ENCODE results near the gene FARSA.

FARSA gene

DNA sequence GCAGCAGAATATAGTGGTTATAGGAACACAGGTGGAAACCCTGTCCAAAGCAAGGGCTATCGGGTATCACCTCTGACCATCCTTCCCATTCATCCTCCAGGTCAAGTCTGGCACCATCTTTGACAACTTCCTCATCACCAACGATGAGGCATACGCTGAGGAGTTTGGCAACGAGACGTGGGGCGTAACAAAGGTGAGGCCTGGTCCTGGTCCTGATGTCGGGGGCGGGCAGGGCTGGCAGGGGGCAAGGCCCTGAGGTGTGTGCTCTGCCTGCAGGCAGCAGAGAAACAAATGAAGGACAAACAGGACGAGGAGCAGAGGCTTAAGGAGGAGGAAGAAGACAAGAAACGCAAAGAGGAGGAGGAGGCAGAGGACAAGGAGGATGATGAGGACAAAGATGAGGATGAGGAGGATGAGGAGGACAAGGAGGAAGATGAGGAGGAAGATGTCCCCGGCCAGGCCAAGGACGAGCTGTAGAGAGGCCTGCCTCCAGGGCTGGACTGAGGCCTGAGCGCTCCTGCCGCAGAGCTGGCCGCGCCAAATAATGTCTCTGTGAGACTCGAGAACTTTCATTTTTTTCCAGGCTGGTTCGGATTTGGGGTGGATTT is 10.0 kb upstream of the FARSA start:
- no peak for DNase-seq (ENCODE audit: low read depth)
- TF ChIP-seq, protein P1, sequence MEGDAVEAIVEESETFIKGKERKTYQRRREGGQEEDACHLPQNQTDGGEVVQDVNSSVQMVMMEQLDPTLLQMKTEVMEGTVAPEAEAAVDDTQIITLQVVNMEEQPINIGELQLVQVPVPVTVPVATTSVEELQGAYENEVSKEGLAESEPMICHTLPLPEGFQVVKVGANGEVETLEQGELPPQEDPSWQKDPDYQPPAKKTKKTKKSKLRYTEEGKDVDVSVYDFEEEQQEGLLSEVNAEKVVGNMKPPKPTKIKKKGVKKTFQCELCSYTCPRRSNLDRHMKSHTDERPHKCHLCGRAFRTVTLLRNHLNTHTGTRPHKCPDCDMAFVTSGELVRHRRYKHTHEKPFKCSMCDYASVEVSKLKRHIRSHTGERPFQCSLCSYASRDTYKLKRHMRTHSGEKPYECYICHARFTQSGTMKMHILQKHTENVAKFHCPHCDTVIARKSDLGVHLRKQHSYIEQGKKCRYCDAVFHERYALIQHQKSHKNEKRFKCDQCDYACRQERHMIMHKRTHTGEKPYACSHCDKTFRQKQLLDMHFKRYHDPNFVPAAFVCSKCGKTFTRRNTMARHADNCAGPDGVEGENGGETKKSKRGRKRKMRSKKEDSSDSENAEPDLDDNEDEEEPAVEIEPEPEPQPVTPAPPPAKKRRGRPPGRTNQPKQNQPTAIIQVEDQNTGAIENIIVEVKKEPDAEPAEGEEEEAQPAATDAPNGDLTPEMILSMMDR (IDR thresholded peaks at IDR 0.05; ENCODE audit: low read depth, low read length, missing control alignments): no peak
- in situ Hi-C loops (cut with HindIII; ENCODE audit: low sequenced_read_pairs): no loop called here
- no peak overlapping the region for H3K4me3 ChIP-seq (ENCODE audit: low read depth, low read length)

DNA sequence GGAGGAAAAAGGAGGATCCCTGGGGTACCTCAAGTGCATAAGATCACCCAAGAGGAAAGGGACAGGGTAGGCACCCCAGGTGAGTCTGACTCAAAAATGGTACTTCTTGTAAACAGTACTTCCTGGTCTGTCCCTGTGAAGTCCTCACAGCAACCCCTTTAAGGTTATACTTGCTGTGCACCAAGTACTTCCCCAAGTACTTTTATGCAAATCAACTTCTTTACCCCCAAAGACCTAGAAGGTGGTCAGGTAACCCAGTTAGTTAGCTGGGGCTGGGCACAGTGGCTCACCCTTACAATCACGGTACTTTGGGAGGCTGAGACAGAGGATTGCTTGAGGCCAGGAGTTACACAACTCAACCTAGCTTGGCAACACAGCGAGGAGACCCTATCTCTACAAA is 7.4 kb upstream of the FARSA start:
- in situ Hi-C loops (cut with HindIII; ENCODE audit: low sequenced_read_pairs): no loop called here
- TF ChIP-seq, protein P1 (IDR thresholded peaks at IDR 0.05; ENCODE audit: low read depth, low read length, missing control alignments): no peak
- H3K4me3 ChIP-seq (ENCODE audit: low read depth, low read length): peak overlapping the region; percentile 100
- no peak for DNase-seq (ENCODE audit: low read depth)

DNA sequence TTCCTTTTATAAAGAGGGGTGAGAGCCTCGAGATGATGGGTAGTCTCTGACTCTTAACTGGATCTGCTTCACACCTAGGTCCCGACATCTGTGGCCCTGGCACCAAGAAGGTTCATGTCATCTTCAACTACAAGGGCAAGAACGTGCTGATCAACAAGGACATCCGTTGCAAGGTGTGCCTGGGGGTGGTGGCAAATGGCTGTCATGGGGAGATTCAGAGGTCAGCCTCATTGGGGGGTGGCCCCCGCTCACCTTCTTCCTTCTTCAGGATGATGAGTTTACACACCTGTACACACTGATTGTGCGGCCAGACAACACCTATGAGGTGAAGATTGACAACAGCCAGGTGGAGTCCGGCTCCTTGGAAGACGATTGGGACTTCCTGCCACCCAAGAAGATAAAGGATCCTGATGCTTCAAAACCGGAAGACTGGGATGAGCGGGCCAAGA is 6.5 kb upstream of the FARSA start:
- peak overlapping the region; percentile 100 for H3K4me3 ChIP-seq (ENCODE audit: low read depth, low read length)
- TF ChIP-seq, protein P1 (IDR thresholded peaks at IDR 0.05; ENCODE audit: low read depth, low read length, missing control alignments): no peak
- DNase-seq (ENCODE audit: low read depth): no peak
- in situ Hi-C loops (cut with HindIII; ENCODE audit: low sequenced_read_pairs): no loop called here

DNA sequence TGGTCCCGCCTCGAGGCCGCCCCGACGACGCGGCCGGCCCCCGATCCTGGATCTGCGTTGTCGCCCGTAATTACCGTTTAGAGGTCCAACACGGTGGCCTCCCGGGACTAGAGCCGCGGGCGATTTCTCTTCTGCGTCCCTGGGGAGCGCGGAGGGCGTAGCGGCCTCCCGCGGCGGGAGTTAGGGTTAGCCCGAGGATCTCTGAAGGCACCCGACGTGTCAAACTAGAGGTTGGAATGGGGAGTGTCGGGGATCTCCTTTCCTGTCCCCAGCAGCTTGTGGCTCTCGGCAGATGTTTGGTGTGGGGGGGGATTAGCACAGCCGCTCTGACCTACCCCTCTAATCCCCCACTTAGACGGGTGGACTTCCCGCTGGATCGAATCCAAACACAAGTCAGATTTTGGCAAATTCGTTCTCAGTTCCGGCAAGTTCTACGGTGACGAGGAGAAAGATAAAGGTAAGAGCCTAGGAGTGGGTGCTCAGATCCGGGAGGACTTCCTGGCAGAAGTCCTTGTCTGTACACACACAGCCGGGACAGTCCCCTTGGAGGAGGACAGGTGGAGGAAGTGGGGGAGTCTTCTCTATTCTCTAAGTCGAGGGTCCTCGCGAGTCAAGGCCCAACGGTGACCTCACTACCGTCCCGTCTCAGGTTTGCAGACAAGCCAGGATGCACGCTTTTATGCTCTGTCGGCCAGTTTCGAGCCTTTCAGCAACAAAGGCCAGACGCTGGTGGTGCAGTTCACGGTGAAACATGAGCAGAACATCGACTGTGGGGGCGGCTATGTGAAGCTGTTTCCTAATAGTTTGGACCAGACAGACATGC is 5.5 kb upstream of the FARSA start:
- DNase-seq (ENCODE audit: low read depth): no peak

DNA sequence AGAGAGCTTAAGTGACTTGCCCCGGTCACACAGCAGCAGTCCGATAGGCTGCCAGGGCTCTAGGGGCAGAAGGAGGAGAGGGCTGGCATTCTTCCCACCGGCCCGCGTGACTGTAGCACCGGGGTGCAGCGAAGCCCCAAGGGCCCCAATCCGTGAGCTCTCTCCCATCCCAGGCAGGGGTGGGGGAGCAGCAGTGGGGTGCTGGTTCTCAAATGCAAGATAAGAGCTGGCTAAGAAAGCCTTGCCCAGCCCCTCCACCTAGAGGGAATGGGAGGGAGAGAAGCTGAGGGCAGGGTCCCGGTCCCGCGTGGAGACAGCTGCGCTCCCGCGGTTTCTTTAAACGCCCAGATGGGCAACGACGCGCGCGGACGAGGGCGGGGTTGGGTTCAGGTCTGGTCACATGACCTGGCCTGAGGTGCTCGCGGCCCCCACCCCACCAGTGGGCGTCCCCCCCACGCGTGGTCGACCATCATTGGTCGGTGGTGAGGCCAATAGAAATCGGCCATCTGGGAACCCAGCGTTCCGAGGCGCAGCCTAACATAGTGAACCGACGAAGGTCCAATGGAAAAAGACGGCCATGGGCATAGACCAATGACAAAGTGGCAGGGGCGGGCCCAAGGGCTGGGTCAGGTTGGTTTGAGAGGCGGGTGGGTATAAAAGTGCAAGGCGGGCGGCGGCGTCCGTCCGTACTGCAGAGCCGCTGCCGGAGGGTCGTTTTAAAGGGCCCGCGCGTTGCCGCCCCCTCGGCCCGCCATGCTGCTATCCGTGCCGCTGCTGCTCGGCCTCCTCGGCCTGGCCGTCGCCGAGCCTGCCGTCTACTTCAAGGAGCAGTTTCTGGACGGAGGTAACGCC is 4.6 kb upstream of the FARSA start, which contains the start of gene CALR:
CALR (plus strand) TSS at position 683 of the 852 bp plus-strand sequence; CDS start at position 754, 71 bp downstream.
- in situ Hi-C loops (cut with HindIII; ENCODE audit: low sequenced_read_pairs): no loop called here
- H3K4me3 ChIP-seq (ENCODE audit: low read depth, low read length): peak within 1 kb of the TSS; percentile 100

More for the DNA sequence above, 5.5 kb upstream of the FARSA start:
- TF ChIP-seq, protein P1 (IDR thresholded peaks at IDR 0.05; ENCODE audit: low read depth, low read length, missing control alignments): no peak
- H3K4me3 ChIP-seq (ENCODE audit: low read depth, low read length): peak overlapping the region; percentile 100
- in situ Hi-C loops (cut with HindIII; ENCODE audit: low sequenced_read_pairs): no loop called here

More for the DNA sequence above, 4.6 kb upstream of the FARSA start, which contains the start of gene CALR:
- TF ChIP-seq, protein P1 (IDR thresholded peaks at IDR 0.05; ENCODE audit: low read depth, low read length, missing control alignments): no peak
- DNase-seq (ENCODE audit: low read depth): peak; percentile 99
